ENCODE data around the gene SAE1.
"Not testable (repeated sequence)": the region's sequence is repeated elsewhere in the genome, so short reads cannot be mapped to it uniquely, and the experiment has no call there.

SAE1 gene

GRCh38 chr19:47132194-47132852 lies 1.7 kb downstream of the SAE1 start:
- no peak for DNase-seq

- peak; percentile 38 for DNase-seq
These were observed 2.4 kb downstream of the SAE1 start for GRCh38 chr19:47133021-47133471.

- DNase-seq = no peak
These were observed 3.9 kb downstream of the SAE1 start for GRCh38 chr19:47134545-47134944.

GRCh38 chr19:47135156-47135555 lies 4.5 kb downstream of the SAE1 start:
- no peak for DNase-seq

GRCh38 chr19:47141252-47141651 lies 10.6 kb downstream of the SAE1 start:
- not testable (repeated sequence) for DNase-seq

- no peak for DNase-seq
These were observed 11.1 kb downstream of the SAE1 start for GRCh38 chr19:47141695-47142094.

GRCh38 chr19:47142779-47143178 lies 12.1 kb downstream of the SAE1 start:
- no peak for DNase-seq

GRCh38 chr19:47143322-47144073 lies 12.9 kb downstream of the SAE1 start:
- DNase-seq = no peak

GRCh38 chr19:47144630-47145029 lies 14.0 kb downstream of the SAE1 start:
- no peak for DNase-seq

GRCh38 chr19:47145639-47146486 lies 15.2 kb downstream of the SAE1 start:
- no peak for DNase-seq

GRCh38 chr19:47146920-47147319 lies 16.3 kb downstream of the SAE1 start:
- no peak for DNase-seq

- no peak for DNase-seq
These were observed 21.0 kb downstream of the SAE1 start for GRCh38 chr19:47151627-47152026.

GRCh38 chr19:47152205-47152604 lies 21.6 kb downstream of the SAE1 start:
- peak; percentile 43 for DNase-seq

- DNase-seq = peak; percentile 71
These were observed 22.0 kb downstream of the SAE1 start for GRCh38 chr19:47152632-47153031.

- no peak for DNase-seq
These were observed 22.6 kb downstream of the SAE1 start for GRCh38 chr19:47153266-47153665.

- no peak for DNase-seq
These were observed 24.5 kb downstream of the SAE1 start for GRCh38 chr19:47155148-47155547.

GRCh38 chr19:47156861-47157430 lies 26.3 kb downstream of the SAE1 start:
- no peak for DNase-seq

- no peak for DNase-seq
These were observed 27.0 kb downstream of the SAE1 start for GRCh38 chr19:47157431-47158321.

GRCh38 chr19:47158367-47158791 lies 27.7 kb downstream of the SAE1 start:
- DNase-seq = no peak

- no peak for DNase-seq
These were observed 28.4 kb downstream of the SAE1 start for GRCh38 chr19:47158879-47159503.

- DNase-seq = no peak
These were observed 31.3 kb downstream of the SAE1 start for GRCh38 chr19:47161876-47162489.
